Epithelial cell of esophagus (primary cell): ENCODE results near the gene HOXB5.

Experiments used
- DNase-seq: peaks from one replicate; pipeline ENCODE4 v3.0.0; 2010; ENCODE audit warnings: low read depth
- H3K4me3 ChIP-seq: 2 replicates; pipeline ENCODE4 v1.5.1; 2011; ENCODE audit warnings: mild to moderate bottlenecking, low read length, control low read depth
- CTCF ChIP-seq: IDR thresholded peaks from 2 replicates; pipeline ENCODE4 v1.5.1; 2011; ENCODE audit warnings: low read depth, mild to moderate bottlenecking, low read length, control low read depth, inconsistent platforms; ENCODE audit not compliant: insufficient read depth; ENCODE audit errors: missing control alignments

Gene HOXB5

GRCh38 chr17:48548523-48549280 is 44.9 kb downstream of the HOXB5 start:
- no peak overlapping the region for H3K4me3 ChIP-seq
- DNase-seq = no peak
- TF ChIP-seq CTCF = no peak

- H3K4me3 ChIP-seq = no peak overlapping the region
- no peak for DNase-seq
- no peak for TF ChIP-seq CTCF
These were observed 45.6 kb downstream of the HOXB5 start for GRCh38 chr17:48547808-48548522.

GRCh38 chr17:48546924-48547807 is 46.4 kb downstream of the HOXB5 start:
- TF ChIP-seq CTCF = no peak
- DNase-seq = no peak
- no peak overlapping the region for H3K4me3 ChIP-seq

GRCh38 chr17:48546137-48546923 is 47.2 kb downstream of the HOXB5 start:
- no peak overlapping the region for H3K4me3 ChIP-seq
- DNase-seq = no peak
- no peak for TF ChIP-seq CTCF

- DNase-seq = no peak
- TF ChIP-seq CTCF = no peak
- H3K4me3 ChIP-seq = no peak overlapping the region
These were observed 48.0 kb downstream of the HOXB5 start for GRCh38 chr17:48545539-48545938.

- H3K4me3 ChIP-seq = peak within 1 kb of the TSS; percentile 48
- no peak for DNase-seq
- TF ChIP-seq CTCF = no peak
These were observed 48.6 kb downstream of the HOXB5 start, which contains the start of gene HOXB2 for GRCh38 chr17:48545022-48545375. Gene HOXB2, minus strand, starts transcription at chr17:48545109. Its CDS starts 198 bp downstream, at chr17:48544911.
